Measurements from ENCODE around the gene TRAF7.

DNA sequence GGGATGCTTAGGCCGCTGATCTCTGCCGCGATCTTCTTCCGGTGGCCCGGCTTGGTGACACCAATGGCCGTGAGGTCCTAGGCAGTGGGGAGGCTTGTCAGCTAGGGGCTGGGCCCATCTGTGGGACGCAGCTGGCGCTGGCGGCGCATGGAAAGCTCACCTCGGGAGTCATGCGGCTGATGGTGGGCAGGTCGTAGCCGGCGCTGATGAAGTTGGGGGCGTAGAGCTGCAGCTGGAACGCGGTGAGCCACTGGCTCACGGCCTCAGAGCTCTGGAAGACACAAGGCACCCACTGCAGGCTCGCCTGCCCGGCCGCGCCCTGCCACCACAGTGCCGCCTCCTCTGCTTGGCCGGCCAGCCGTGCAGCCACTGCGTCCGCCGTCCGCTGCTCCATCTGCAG, 28.1 kb downstream of the TRAF7 start:
- TF ChIP-seq, protein P1, sequence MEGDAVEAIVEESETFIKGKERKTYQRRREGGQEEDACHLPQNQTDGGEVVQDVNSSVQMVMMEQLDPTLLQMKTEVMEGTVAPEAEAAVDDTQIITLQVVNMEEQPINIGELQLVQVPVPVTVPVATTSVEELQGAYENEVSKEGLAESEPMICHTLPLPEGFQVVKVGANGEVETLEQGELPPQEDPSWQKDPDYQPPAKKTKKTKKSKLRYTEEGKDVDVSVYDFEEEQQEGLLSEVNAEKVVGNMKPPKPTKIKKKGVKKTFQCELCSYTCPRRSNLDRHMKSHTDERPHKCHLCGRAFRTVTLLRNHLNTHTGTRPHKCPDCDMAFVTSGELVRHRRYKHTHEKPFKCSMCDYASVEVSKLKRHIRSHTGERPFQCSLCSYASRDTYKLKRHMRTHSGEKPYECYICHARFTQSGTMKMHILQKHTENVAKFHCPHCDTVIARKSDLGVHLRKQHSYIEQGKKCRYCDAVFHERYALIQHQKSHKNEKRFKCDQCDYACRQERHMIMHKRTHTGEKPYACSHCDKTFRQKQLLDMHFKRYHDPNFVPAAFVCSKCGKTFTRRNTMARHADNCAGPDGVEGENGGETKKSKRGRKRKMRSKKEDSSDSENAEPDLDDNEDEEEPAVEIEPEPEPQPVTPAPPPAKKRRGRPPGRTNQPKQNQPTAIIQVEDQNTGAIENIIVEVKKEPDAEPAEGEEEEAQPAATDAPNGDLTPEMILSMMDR (IDR thresholded peaks at IDR 0.05; ENCODE audit: low read depth, low read length) = no peak
- TF ChIP-seq EZH2phosphoT487 (IDR thresholded peaks at IDR 0.05; ENCODE audit: low read depth) = no peak

Data from OCI-LY3 (cell line).